Measurements from ENCODE around the gene DPP9. TPM values are rescaled to one million over a fixed set of nuclear protein-coding genes. Genes with fewer than 3 reads are reported as not detected.

The DPP9 gene
- total RNA-seq, 1 donor from 2014 or later = 84.8 TPM

DNA sequence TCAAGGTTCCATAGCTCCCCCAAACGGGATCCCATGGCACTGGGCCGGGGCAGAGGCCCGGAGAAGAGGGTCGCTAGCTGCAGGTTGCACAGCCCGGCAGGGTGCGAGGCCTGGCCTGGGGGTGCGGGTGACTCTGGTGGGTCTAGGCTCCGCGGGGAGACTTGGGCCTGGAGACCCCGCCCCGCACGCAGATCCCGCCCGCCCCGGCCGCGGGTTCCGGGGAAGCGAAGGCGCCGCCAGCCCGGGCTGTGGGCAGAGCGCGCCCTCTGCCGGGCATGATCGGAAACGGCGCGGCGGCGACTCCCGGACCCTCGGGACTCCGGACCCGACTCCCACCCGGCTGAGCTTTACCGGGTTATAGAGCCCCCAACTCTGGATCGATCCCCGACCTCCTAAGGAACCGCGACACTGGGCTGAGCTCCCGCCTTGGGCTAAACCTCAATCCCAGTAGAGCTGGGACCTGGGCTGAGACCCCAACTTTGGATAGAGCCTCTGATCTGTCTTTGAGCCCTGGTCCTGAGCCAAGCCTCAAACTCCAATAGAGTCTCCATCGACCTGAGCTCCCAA lies 87.4 kb downstream of the DPP9 start:
- Mint-ChIP-seq H3K4me1 (ENCODE audit: low read depth) (peaks cover 28% of the 10 kb centered on the region), H3K27me3 (ENCODE audit: low read depth) (no peaks in the 10 kb centered on the region), H3K9me3 (no peaks in the 10 kb centered on the region), H3K4me3 (ENCODE audit: low read depth) (peak overlapping the region; percentile 21), H3K27ac (no peak overlapping the region), H3K36me3 (ENCODE audit: low read depth) (no peaks in the 10 kb centered on the region)
- DNase-seq (ENCODE audit: low spot score) = peak; percentile 70
- intact Hi-C loops (cut with micrococcal nuclease) = loop anchor here (1.0 to 5.0 kb wide), 2 partner anchors 60 to 79 kb away; partner anchors contain the start of gene SEMA6B

DNA sequence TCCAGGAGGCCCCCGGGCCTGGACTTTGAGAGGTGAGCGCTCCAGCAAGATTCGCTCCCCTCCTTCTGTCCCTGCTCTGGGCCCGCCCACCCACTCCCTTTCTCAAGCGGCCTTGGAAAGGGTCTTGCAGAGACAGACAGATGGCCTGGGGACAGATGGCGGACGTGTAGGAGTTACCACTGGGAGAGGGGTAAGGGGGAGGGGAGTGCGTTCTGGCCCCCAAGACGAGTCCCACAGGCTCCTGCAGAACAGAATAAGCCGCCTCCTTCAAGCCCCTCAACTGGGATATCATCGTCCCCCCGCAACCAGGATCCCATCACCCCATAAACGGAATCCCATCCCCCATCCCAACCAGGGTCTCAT lies 87.9 kb downstream of the DPP9 start:
- H3K27me3 Mint-ChIP-seq (ENCODE audit: low read depth) = no peaks in the 10 kb centered on the region
- intact Hi-C loops (cut with micrococcal nuclease) = loop anchor here (1.0 to 5.0 kb wide), 2 partner anchors 59 to 78 kb away; partner anchors contain the start of gene SEMA6B
- peak overlapping the region; percentile 21 for H3K4me3 Mint-ChIP-seq (ENCODE audit: low read depth)
- H3K4me1 Mint-ChIP-seq (ENCODE audit: low read depth) = peaks cover 27% of the 10 kb centered on the region
- no peaks in the 10 kb centered on the region for H3K36me3 Mint-ChIP-seq (ENCODE audit: low read depth)
- no peaks in the 10 kb centered on the region for H3K9me3 Mint-ChIP-seq
- no peak for DNase-seq (ENCODE audit: low spot score)
- no peak overlapping the region for H3K27ac Mint-ChIP-seq

DNA sequence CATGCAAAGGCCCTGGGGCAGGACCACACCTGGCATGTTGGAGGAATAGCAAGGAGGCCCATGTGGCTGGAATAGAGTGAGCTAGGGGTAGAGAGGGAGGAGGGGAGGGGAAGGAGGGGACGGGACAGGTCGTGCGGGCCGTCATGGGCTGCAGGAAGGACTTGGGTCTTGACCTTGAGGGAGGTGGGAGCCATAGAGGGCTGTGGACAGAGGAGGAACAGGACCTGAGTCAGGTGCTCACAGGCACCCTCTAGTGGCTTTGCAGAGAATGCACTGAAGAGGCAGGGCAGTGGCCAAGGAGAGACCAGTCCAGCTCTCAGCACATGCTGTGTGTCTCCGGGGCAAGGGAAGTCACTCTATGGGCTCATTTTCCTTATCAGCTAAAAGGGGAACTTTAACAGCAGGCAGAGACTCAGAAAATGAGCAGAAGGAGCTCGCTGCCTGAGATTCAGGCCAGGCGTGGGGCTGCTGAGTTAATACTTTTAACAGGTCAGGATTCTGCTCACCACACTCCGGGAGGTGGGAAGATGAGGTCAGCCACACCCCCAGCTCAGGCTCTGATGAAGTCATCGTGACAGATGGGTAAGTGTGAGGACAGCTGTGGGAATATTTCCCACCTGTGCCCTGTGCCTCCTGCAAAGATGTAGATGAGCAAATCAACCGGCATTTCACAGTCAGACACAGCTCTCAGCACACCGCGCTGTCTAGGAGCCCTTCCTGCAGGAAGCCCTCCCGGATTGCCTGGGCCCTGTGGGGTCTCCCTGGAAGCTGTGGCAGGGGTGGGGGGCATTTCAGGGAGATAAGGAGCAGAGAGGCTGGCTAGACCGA lies 90.3 kb downstream of the DPP9 start:
- Mint-ChIP-seq H3K36me3 (ENCODE audit: low read depth) (no peaks in the 10 kb centered on the region), H3K27me3 (ENCODE audit: low read depth) (no peaks in the 10 kb centered on the region), H3K4me1 (ENCODE audit: low read depth) (peaks cover 17% of the 10 kb centered on the region), H3K4me3 (ENCODE audit: low read depth) (no peak overlapping the region), H3K9me3 (no peaks in the 10 kb centered on the region), H3K27ac (peak overlapping the region; percentile 63)
- intact Hi-C loops (cut with micrococcal nuclease) = no loop called here
- peak; percentile 43 for DNase-seq (ENCODE audit: low spot score)

Other genes starting within 250 kb of the DPP9 start
- gene PLIN4, start 205.4 kb downstream of the DPP9 start, total RNA-seq = 0.05 and 0.09 TPM in 2 replicates
- gene PLIN5, start 188.6 kb downstream of the DPP9 start, total RNA-seq = 0.27 TPM in 1 of 2 replicates, not detected in the other
- gene LRG1, start 183.8 kb downstream of the DPP9 start, total RNA-seq = 0.18 and 0.37 TPM in 2 replicates
- not detected in 2 replicates for gene SEMA6B, start 164.2 kb downstream of the DPP9 start, total RNA-seq
- gene TNFAIP8L1, start 84.3 kb downstream of the DPP9 start, total RNA-seq = 16.1 and 16.9 TPM in 2 replicates
- 105 and 110 TPM in 2 replicates for gene MYDGF, start 53.5 kb downstream of the DPP9 start, total RNA-seq
- 18.1 and 18.6 TPM in 2 replicates for gene FEM1A, start 67.9 kb upstream of the DPP9 start, total RNA-seq
- 28.1 and 30.4 TPM in 2 replicates for gene TICAM1, start 107.9 kb upstream of the DPP9 start, total RNA-seq
- 55.3 and 61.8 TPM in 2 replicates for gene PLIN3, start 143.8 kb upstream of the DPP9 start, total RNA-seq
- gene ARRDC5, start 179.1 kb upstream of the DPP9 start, total RNA-seq = 0.23 and 0.27 TPM in 2 replicates
- gene UHRF1, start 185.7 kb upstream of the DPP9 start, total RNA-seq = 137 and 138 TPM in 2 replicates
- gene KDM4B, start 245.3 kb upstream of the DPP9 start, total RNA-seq = 51.7 and 54.3 TPM in 2 replicates

All from activated T-helper 2 cell treated with anti-CD3 and anti-CD28 coated beads, Interferon-gamma antibody, Interleukin-2, Interleukin-4, amounts not matched to agents 10 μg/mL and 5 μg/mL and 100 μg/mL, durations not matched to agents 14 hours and 24 hours and 36 hours (primary cell).